Upper lobe of right lung (tissue), 1 donor: ENCODE data around the gene OR6B1. TPM values are rescaled to one million over a fixed set of nuclear protein-coding genes. Genes with fewer than 3 reads are reported as not detected.

ENCODE experiments used
- ATAC-seq: fragments of 200-7000 bp; cut with Tn5 transposase; one replicate; pipeline ENCODE4 v1.9.1; 2020; ENCODE audit warnings: mild to moderate bottlenecking, moderate library complexity
- DNase-seq: peaks from one replicate; pipeline ENCODE4 v3.0.0-alpha.2; 2020
- H3K27ac ChIP-seq: fragments of 200-600 bp; one replicate; pipeline ENCODE4 v1.8.0; 2022
- H3K27me3 ChIP-seq: fragments of 200-600 bp; one replicate; pipeline ENCODE4 v1.8.0; 2022; ENCODE audit warnings: mild to moderate bottlenecking
- H3K36me3 ChIP-seq: fragments of 200-600 bp; one replicate; pipeline ENCODE4 v1.8.0; 2022
- H3K4me1 ChIP-seq: fragments of 200-600 bp; one replicate; pipeline ENCODE4 v1.8.0; 2022
- H3K4me3 ChIP-seq: fragments of 200-600 bp; one replicate; pipeline ENCODE4 v1.8.0; 2022; ENCODE audit warnings: mild to moderate bottlenecking
- H3K9me3 ChIP-seq: fragments of 200-600 bp; one replicate; pipeline ENCODE4 v1.8.0; 2022
- intact Hi-C: fragments of 100-400 bp; cut with DNase I; formaldehyde crosslinking; loops from one replicate; pipeline ENCODE4 v1.11.0; 2022
- long read RNA-seq: library from polyadenylated mRNA; unstranded; transcript quantifications from one replicate; pipeline ENCODE4 v2.0.0, GENCODE V29; 2021
- total RNA-seq: library from RNA; stranded (reverse); fragmentation: NEBNext Ultra II Directional; extraction: Animal tissue kit (Norgen Biotek cat#: 25700); gene quantifications from one replicate; pipeline ENCODE4 v1.2.1, GENCODE V29; 2021
- TF ChIP-seq, protein P1 (sequence below): fragments of 200-600 bp; IDR thresholded peaks from one replicate; pipeline ENCODE4 v1.8.0; 2022; ENCODE audit warnings: antibody characterized with exemption
- donor health status: DM: no; HTN: yes; CAD: no; lungs with severe emphysema.

The OR6B1 gene
- total RNA-seq: not detected
- long read RNA-seq: 0 reads

DNA sequence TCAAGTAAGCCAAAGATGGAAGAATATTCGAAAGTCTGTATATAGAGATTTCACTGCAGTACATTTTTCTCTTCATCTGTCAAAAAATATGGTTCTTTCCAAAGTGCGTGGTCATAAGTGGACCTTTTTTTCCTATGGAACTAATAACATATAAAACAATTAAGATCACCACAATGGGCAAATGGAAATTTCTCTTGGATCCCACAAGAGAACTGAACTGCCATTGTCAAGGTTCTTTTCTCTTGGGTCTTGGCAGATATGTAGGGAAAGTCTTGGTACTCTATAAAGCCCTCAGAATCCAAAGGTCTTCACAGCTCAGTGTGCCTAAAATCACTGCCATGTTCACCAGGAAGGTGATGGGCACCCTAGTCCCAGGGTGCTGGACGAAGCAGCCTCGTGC is at the start of gene OR6B1:
Gene OR6B1 (plus strand): TSS at position 301 of the 400 bp plus-strand sequence. CDS start 3,677 bp downstream, outside the sequence.
- H3K4me1 ChIP-seq: no peaks in the 10 kb centered on the region
- H3K27me3 ChIP-seq: no peaks in the 10 kb centered on the region
- no peaks in the 10 kb centered on the region for H3K36me3 ChIP-seq
- DNase-seq (no peak), ATAC-seq (no peak)
- H3K9me3 ChIP-seq: no peaks in the 10 kb centered on the region
- H3K27ac ChIP-seq: no peak within 1 kb of the TSS
- intact Hi-C loops: no loop called here
- no peak within 1 kb of the TSS for H3K4me3 ChIP-seq
- TF ChIP-seq, protein P1, sequence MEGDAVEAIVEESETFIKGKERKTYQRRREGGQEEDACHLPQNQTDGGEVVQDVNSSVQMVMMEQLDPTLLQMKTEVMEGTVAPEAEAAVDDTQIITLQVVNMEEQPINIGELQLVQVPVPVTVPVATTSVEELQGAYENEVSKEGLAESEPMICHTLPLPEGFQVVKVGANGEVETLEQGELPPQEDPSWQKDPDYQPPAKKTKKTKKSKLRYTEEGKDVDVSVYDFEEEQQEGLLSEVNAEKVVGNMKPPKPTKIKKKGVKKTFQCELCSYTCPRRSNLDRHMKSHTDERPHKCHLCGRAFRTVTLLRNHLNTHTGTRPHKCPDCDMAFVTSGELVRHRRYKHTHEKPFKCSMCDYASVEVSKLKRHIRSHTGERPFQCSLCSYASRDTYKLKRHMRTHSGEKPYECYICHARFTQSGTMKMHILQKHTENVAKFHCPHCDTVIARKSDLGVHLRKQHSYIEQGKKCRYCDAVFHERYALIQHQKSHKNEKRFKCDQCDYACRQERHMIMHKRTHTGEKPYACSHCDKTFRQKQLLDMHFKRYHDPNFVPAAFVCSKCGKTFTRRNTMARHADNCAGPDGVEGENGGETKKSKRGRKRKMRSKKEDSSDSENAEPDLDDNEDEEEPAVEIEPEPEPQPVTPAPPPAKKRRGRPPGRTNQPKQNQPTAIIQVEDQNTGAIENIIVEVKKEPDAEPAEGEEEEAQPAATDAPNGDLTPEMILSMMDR: no peak

DNA sequence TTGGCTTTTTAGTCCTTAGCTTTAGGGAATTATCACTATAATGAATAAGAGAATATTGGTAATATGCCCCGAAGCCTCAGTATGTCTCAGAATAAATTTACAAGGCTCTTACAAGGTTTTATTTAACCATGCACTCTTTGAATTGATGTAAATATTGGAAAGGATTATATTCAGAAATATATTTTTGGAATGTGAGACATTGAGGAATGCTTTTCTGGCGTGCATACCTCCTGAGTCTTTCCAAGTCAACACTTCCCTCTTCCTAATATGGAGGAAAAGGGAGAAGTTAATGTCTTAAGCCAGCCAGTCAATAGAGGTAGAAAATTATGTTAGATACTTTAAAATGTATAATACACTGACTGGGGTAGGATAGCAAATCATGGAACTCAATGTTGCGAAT is 46.7 kb upstream of the OR6B1 start:
- Histone ChIP-seq H3K9me3 (no peaks in the 10 kb centered on the region), H3K4me1 (no peaks in the 10 kb centered on the region), H3K4me3 (no peak overlapping the region), H3K27me3 (no peaks in the 10 kb centered on the region), H3K27ac (no peak overlapping the region), H3K36me3 (no peaks in the 10 kb centered on the region)
- no peak for ATAC-seq
- DNase-seq: no peak
- TF ChIP-seq, protein P1: no peak
- intact Hi-C loops: no loop called here

GRCh38 chr7:143954135-143954534 is 46.0 kb upstream of the OR6B1 start:
- Histone ChIP-seq H3K4me3 (no peak overlapping the region), H3K4me1 (no peaks in the 10 kb centered on the region), H3K9me3 (no peaks in the 10 kb centered on the region), H3K36me3 (no peaks in the 10 kb centered on the region), H3K27ac (no peak overlapping the region), H3K27me3 (no peaks in the 10 kb centered on the region)
- DNase-seq: no peak
- intact Hi-C loops: no loop called here
- TF ChIP-seq, protein P1: no peak
- ATAC-seq: no peak

GRCh38 chr7:143954544-143954943 is 45.6 kb upstream of the OR6B1 start, which contains the start of gene OR2F1:
TSS of gene OR2F1 (plus strand) at chr7:143954844. CDS start at chr7:143959971, 5,127 bp downstream.
- intact Hi-C loops: no loop called here
- no peaks in the 10 kb centered on the region for H3K9me3 ChIP-seq
- no peak within 1 kb of the TSS for H3K4me3 ChIP-seq
- H3K4me1 ChIP-seq: no peaks in the 10 kb centered on the region
- H3K27ac ChIP-seq: no peak within 1 kb of the TSS
- TF ChIP-seq, protein P1: no peak
- DNase-seq (no peak), ATAC-seq (no peak)
- H3K27me3 ChIP-seq: no peaks in the 10 kb centered on the region
- H3K36me3 ChIP-seq: no peaks in the 10 kb centered on the region

- Histone ChIP-seq H3K4me1 (no peaks in the 10 kb centered on the region), H3K36me3 (no peaks in the 10 kb centered on the region), H3K27me3 (no peaks in the 10 kb centered on the region), H3K4me3 (no peak overlapping the region), H3K9me3 (no peaks in the 10 kb centered on the region), H3K27ac (no peak overlapping the region)
- intact Hi-C loops: no loop called here
- DNase-seq (no peak), ATAC-seq (no peak)
- TF ChIP-seq, protein P1: no peak
These were observed 41.3 kb upstream of the OR6B1 start for GRCh38 chr7:143958781-143959180.
